ENCODE results near the gene CAMK2G.

DNA sequence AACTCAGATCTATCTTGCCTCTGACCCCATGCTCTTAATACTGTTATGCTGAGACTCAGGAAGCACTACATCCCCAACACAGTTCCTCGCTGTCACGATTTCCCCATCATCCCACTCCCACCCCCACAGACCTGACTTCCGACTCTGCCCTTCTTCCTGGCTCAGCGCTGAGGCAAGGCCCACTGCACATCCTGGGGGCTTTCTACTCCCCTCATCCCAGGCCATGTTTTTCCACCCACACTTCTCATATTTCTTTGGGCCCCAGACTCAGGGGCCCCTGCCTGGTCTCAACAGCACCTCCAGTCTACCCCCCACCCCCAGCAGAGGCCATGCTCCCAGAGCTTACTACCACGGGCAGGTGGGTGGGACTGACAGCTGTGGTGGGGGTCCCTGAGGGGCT, 55.3 kb downstream of the CAMK2G start:
- TF ChIP-seq, protein P1, sequence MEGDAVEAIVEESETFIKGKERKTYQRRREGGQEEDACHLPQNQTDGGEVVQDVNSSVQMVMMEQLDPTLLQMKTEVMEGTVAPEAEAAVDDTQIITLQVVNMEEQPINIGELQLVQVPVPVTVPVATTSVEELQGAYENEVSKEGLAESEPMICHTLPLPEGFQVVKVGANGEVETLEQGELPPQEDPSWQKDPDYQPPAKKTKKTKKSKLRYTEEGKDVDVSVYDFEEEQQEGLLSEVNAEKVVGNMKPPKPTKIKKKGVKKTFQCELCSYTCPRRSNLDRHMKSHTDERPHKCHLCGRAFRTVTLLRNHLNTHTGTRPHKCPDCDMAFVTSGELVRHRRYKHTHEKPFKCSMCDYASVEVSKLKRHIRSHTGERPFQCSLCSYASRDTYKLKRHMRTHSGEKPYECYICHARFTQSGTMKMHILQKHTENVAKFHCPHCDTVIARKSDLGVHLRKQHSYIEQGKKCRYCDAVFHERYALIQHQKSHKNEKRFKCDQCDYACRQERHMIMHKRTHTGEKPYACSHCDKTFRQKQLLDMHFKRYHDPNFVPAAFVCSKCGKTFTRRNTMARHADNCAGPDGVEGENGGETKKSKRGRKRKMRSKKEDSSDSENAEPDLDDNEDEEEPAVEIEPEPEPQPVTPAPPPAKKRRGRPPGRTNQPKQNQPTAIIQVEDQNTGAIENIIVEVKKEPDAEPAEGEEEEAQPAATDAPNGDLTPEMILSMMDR (IDR thresholded peaks at IDR 0.05; ENCODE audit: insufficient read depth, low read length, poor library complexity, severe bottlenecking), result no peak
- no peak for TF ChIP-seq EZH2phosphoT487 (conservative IDR thresholded peaks at IDR 0.05; ENCODE audit: low read length)

All from SU-DHL-6 (cell line).